ENCODE results near the gene ARF4. TPM values are rescaled to one million over a fixed set of nuclear protein-coding genes. Genes with fewer than 3 reads are reported as not detected.

Gene ARF4
- total RNA-seq, 1 experiment from 2014 or later: 112 TPM

DNA sequence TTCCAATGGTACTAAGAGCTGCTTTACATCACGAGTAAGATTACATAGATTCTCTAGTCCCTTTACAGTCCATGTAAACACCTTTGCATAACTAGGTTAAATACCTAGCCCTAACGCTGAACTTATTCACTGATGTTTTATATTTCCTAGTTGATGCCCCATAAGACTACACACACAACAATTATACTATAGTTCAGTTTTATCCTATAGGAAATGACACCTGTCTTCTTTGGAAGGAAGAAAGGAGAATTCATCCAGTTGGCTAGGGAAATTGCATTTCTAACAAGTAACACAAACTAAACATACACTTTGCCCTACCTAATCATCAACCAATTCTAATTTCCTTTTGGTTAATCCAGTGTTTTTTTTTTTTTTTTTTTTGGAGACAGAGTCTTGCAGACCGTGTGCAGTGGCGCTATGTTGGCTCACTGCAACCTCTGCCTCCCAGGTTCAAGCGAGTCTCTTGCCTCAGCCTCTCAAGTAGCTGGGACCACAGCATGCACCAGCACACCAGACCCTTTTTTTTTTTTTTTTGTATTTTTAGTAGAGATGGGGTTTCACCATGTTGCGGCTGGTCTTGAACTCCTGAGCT is 27.2 kb downstream of the ARF4 start:
- Histone ChIP-seq H3K36me3 (ENCODE audit: control insufficient read depth in 1 of 2, insufficient read depth in 2 of 2, low read length in 2 of 2) (peaks cover 11 to 14% of the 10 kb centered on the region in 2 experiments; a peak in 2 of 4 replicates), H3K4me3 (replicated peaks in 1 of 2; ENCODE audit: low read depth in 1 of 2, low read length in 2 of 2) (no peak overlapping the region), H3K27me3 (ENCODE audit: insufficient read depth, low read length) (no peaks in the 10 kb centered on the region), H3K27ac (ENCODE audit: low read depth, low read length) (no peak overlapping the region), H2AFZ (ENCODE audit: low read depth, low read length, poor library complexity, severe bottlenecking) (no peak overlapping the region), H3K9ac (ENCODE audit: low read length) (no peak overlapping the region), H3K79me2 (ENCODE audit: insufficient read depth, low read length) (peaks cover 68% of the 10 kb centered on the region), H3K9me3 (ENCODE audit: control insufficient read depth in 1 of 2, insufficient read depth in 1 of 2, low read depth in 1 of 2, low read length in 2 of 2) (no peaks in the 10 kb centered on the region), H4K20me1 (ENCODE audit: insufficient read depth) (no peaks in the 10 kb centered on the region), H3K4me1 (ENCODE audit: control insufficient read depth in 1 of 2, insufficient read depth in 2 of 2, low read length in 2 of 2) (no peaks in the 10 kb centered on the region), H3K9me2 (ENCODE audit: insufficient read depth) (no peaks in the 10 kb centered on the region), H3K4me2 (ENCODE audit: low read length) (no peak overlapping the region)
- intact Hi-C loops (cut with micrococcal nuclease): loop anchor here (10.0 kb wide), 1 partner anchor 465 kb away; no protein-coding TSS in a partner anchor
- RAD21 ChIA-PET (ENCODE audit: low non-redundant PET in 1 of 2, low total read pairs in 2 of 2, uncharacterized antibody in 2 of 2, unreplicated experiment in 2 of 2): no interaction called here
- TF ChIP-seq EGR1 (IDR thresholded peaks at IDR 0.05; ENCODE audit: low read depth) (no peak), JUND (IDR thresholded peaks at IDR 0.05) (no peak), SP1 (IDR thresholded peaks at IDR 0.05; ENCODE audit: low read depth) (no peak), ZFX (IDR thresholded peaks at IDR 0.05) (no peak), FOSL1 (IDR thresholded peaks at IDR 0.05; ENCODE audit: low read depth) (no peak), ELF1 (IDR thresholded peaks at IDR 0.05; ENCODE audit: borderline replicate concordance, low read depth) (no peak), SRF (IDR thresholded peaks at IDR 0.05; ENCODE audit: low read depth) (no peak)
- TF ChIP-seq, protein P1, sequence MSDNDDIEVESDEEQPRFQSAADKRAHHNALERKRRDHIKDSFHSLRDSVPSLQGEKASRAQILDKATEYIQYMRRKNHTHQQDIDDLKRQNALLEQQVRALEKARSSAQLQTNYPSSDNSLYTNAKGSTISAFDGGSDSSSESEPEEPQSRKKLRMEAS (IDR thresholded peaks at IDR 0.05): no peak
- ATAC-seq: no peak
- no peak for DNase-seq (ENCODE audit: low read depth, low spot score)
- BruUV-seq (replicated peaks): no TSS peak
- POLR2A ChIA-PET: interaction anchor here (2.0 kb wide), 1 partner anchor 28 kb away, joined by 5 read pairs; no protein-coding TSS in a partner anchor
- CTCF ChIA-PET: no interaction called here

DNA sequence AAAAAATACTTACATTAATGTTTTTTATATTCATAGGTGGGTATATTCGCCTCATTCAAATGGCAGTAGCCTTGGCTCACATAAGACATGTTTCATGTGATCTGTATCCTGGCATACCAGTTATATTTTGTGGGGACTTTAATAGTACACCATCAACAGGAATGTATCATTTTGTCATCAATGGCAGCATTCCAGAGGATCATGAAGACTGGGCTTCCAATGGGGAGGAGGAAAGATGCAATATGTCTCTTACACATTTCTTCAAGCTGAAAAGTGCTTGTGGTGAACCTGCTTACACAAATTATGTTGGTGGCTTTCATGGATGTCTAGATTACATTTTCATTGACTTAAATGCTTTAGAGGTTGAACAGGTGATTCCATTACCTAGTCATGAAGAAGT is 37.6 kb downstream of the ARF4 start:
- TSS peak; percentile 15 for BruUV-seq (replicated peaks)
- POLR2A ChIA-PET: no interaction called here
- Histone ChIP-seq H3K9ac (ENCODE audit: low read length) (no peak overlapping the region), H3K4me3 (replicated peaks in 1 of 2; ENCODE audit: low read depth in 1 of 2, low read length in 2 of 2) (no peak overlapping the region), H4K20me1 (ENCODE audit: insufficient read depth) (no peaks in the 10 kb centered on the region; the same call in 1 of the 2 replicates), H3K79me2 (ENCODE audit: insufficient read depth, low read length) (peaks cover 83% of the 10 kb centered on the region), H3K9me2 (ENCODE audit: insufficient read depth) (no peaks in the 10 kb centered on the region), H3K36me3 (ENCODE audit: control insufficient read depth in 1 of 2, insufficient read depth in 2 of 2, low read length in 2 of 2) (peaks cover 20 to 22% of the 10 kb centered on the region in 2 experiments), H3K4me1 (ENCODE audit: control insufficient read depth in 1 of 2, insufficient read depth in 2 of 2, low read length in 2 of 2) (peaks cover 6 to 26% of the 10 kb centered on the region in 2 experiments; a peak in 3 of 4 replicates), H2AFZ (ENCODE audit: low read depth, low read length, poor library complexity, severe bottlenecking) (no peak overlapping the region), H3K27ac (ENCODE audit: low read depth, low read length) (no peak overlapping the region), H3K27me3 (ENCODE audit: insufficient read depth, low read length) (no peaks in the 10 kb centered on the region), H3K4me2 (ENCODE audit: low read length) (no peak overlapping the region), H3K9me3 (ENCODE audit: control insufficient read depth in 1 of 2, insufficient read depth in 1 of 2, low read depth in 1 of 2, low read length in 2 of 2) (no peaks in the 10 kb centered on the region)
- DNase-seq (ENCODE audit: low read depth, low spot score): no peak
- RAD21 ChIA-PET (ENCODE audit: low non-redundant PET in 1 of 2, low total read pairs in 2 of 2, uncharacterized antibody in 2 of 2, unreplicated experiment in 2 of 2): no interaction called here
- ATAC-seq: no peak
- TF ChIP-seq CBX3 (IDR thresholded peaks at IDR 0.05; ENCODE audit: low read depth) (no peak), RAD21 (IDR thresholded peaks at IDR 0.05; ENCODE audit: low read depth) (no peak), EZH2 (IDR thresholded peaks at IDR 0.05) (no peak), EZH2phosphoT487 (IDR thresholded peaks at IDR 0.05; ENCODE audit: borderline replicate concordance) (no peak), SP1 (IDR thresholded peaks at IDR 0.05; ENCODE audit: low read depth) (no peak), TCF7L2 (IDR thresholded peaks at IDR 0.05; ENCODE audit: borderline replicate concordance, extremely low read depth, insufficient read depth, insufficient read length) (no peak), ELF1 (IDR thresholded peaks at IDR 0.05; ENCODE audit: borderline replicate concordance, low read depth) (no peak), ZNF274 (IDR thresholded peaks at IDR 0.05; ENCODE audit: low read depth, low read length) (no peak)
- TF ChIP-seq, protein P2, sequence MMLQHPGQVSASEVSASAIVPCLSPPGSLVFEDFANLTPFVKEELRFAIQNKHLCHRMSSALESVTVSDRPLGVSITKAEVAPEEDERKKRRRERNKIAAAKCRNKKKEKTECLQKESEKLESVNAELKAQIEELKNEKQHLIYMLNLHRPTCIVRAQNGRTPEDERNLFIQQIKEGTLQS (IDR thresholded peaks at IDR 0.05): no peak
- TF ChIP-seq, protein P1 (IDR thresholded peaks at IDR 0.05): no peak
- TF ChIP-seq, protein P3, sequence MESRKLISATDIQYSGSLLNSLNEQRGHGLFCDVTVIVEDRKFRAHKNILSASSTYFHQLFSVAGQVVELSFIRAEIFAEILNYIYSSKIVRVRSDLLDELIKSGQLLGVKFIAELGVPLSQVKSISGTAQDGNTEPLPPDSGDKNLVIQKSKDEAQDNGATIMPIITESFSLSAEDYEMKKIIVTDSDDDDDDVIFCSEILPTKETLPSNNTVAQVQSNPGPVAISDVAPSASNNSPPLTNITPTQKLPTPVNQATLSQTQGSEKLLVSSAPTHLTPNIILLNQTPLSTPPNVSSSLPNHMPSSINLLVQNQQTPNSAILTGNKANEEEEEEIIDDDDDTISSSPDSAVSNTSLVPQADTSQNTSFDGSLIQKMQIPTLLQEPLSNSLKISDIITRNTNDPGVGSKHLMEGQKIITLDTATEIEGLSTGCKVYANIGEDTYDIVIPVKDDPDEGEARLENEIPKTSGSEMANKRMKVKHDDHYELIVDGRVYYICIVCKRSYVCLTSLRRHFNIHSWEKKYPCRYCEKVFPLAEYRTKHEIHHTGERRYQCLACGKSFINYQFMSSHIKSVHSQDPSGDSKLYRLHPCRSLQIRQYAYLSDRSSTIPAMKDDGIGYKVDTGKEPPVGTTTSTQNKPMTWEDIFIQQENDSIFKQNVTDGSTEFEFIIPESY (IDR thresholded peaks at IDR 0.05; ENCODE audit: extremely low read depth, insufficient replicate concordance, low read length): no peak
- intact Hi-C loops (cut with micrococcal nuclease): no loop called here
- CTCF ChIA-PET: no interaction called here
